Amygdala (tissue), 56 donors: ENCODE data around the gene NBPF3.
"Not testable (repeated sequence)": the region's sequence is repeated elsewhere in the genome, so short reads cannot be mapped to it uniquely, and the experiment has no call there.

Source experiments
- DNase-seq, 56 donors: peaks; one replicate each; lab custom pipeline; 2025; lab: John Stamatoyannopoulos, UW

The NBPF3 gene

GRCh38 chr1:21517161-21517589, 77.2 kb downstream of the NBPF3 start:
- DNase-seq = no peak

- no peak for DNase-seq
Measured at GRCh38 chr1:21517660-21518480, 77.9 kb downstream of the NBPF3 start.

GRCh38 chr1:21518774-21519455, 79.0 kb downstream of the NBPF3 start:
- no peak for DNase-seq

GRCh38 chr1:21519486-21520070, 79.6 kb downstream of the NBPF3 start:
- DNase-seq = not testable (repeated sequence)

- DNase-seq = no peak
Measured at GRCh38 chr1:21520899-21521716, 81.2 kb downstream of the NBPF3 start.

- no peak for DNase-seq
Measured at GRCh38 chr1:21521717-21522060, 81.8 kb downstream of the NBPF3 start.

GRCh38 chr1:21522525-21523038, 82.6 kb downstream of the NBPF3 start:
- DNase-seq = no peak

- no peak for DNase-seq
Measured at GRCh38 chr1:21523297-21523813, 83.4 kb downstream of the NBPF3 start.

- DNase-seq = no peak
Measured at GRCh38 chr1:21524220-21524619, 84.3 kb downstream of the NBPF3 start.

- DNase-seq = peak in 44 of 56 donors; percentile 10 to 79 (median 50)
Measured at GRCh38 chr1:21524686-21525339, 84.9 kb downstream of the NBPF3 start.

GRCh38 chr1:21525340-21525717, 85.4 kb downstream of the NBPF3 start:
- no peak for DNase-seq

GRCh38 chr1:21526441-21526840, 86.5 kb downstream of the NBPF3 start:
- no peak for DNase-seq

- DNase-seq = no peak
Measured at GRCh38 chr1:21530368-21531016, 90.6 kb downstream of the NBPF3 start.

- no peak for DNase-seq
Measured at GRCh38 chr1:21531241-21531640, 91.3 kb downstream of the NBPF3 start.

- no peak for DNase-seq
Measured at GRCh38 chr1:21532496-21532895, 92.6 kb downstream of the NBPF3 start.

- DNase-seq = no peak
Measured at GRCh38 chr1:21532992-21533534, 93.1 kb downstream of the NBPF3 start.

GRCh38 chr1:21534146-21534545, 94.2 kb downstream of the NBPF3 start:
- no peak for DNase-seq
